T-helper 1 cell treated with Interleukin-12 subunit alpha and Interleukin-12 subunit beta and Interleukin-4 antibody, amounts not matched to agents 30 μg/mL and 1 μg/mL, for 36 hours (primary cell): Measurements from ENCODE around the gene KLB.
"Not testable (repeated sequence)": the region's sequence is repeated elsewhere in the genome, so short reads cannot be mapped to it uniquely, and the experiment has no call there.

Source experiments
- H3K27ac Mint-ChIP-seq: one replicate; pipeline ENCODE4 v1.8.0; 2021; ENCODE audit warnings: mild to moderate bottlenecking, mixed read lengths
- H3K27me3 Mint-ChIP-seq: one replicate; pipeline ENCODE4 v1.8.0; 2021; ENCODE audit warnings: low read depth, mixed read lengths
- H3K36me3 Mint-ChIP-seq: one replicate; pipeline ENCODE4 v1.8.0; 2021; ENCODE audit warnings: low read depth, mixed read lengths
- H3K4me1 Mint-ChIP-seq: one replicate; pipeline ENCODE4 v1.8.0; 2021; ENCODE audit warnings: low read depth, mixed read lengths
- H3K4me3 Mint-ChIP-seq: one replicate; pipeline ENCODE4 v1.8.0; 2021; ENCODE audit warnings: mild to moderate bottlenecking, moderate library complexity, mixed read lengths
- H3K9me3 Mint-ChIP-seq: one replicate; pipeline ENCODE4 v1.8.0; 2021; ENCODE audit warnings: mixed read lengths

KLB gene

GRCh38 chr4:39442998-39443397 is 36.3 kb downstream of the KLB start:
- no peak overlapping the region for H3K27ac Mint-ChIP-seq
- H3K27me3 Mint-ChIP-seq, result peaks cover 16% of the 10 kb centered on the region
- H3K4me1 Mint-ChIP-seq, result peaks cover 7% of the 10 kb centered on the region
- peaks cover 2% of the 10 kb centered on the region for H3K36me3 Mint-ChIP-seq
- no peaks in the 10 kb centered on the region for H3K9me3 Mint-ChIP-seq
- H3K4me3 Mint-ChIP-seq, result no peak overlapping the region

- Mint-ChIP-seq H3K4me3 (no peak overlapping the region), H3K36me3 (peaks cover 12% of the 10 kb centered on the region), H3K27me3 (no peaks in the 10 kb centered on the region), H3K9me3 (no peaks in the 10 kb centered on the region), H3K27ac (no peak overlapping the region), H3K4me1 (peaks cover 11% of the 10 kb centered on the region)
Measured at GRCh38 chr4:39446483-39446841, 39.7 kb downstream of the KLB start.

- Mint-ChIP-seq H3K9me3 (no peaks in the 10 kb centered on the region), H3K4me1 (peaks cover 12% of the 10 kb centered on the region), H3K27ac (no peak overlapping the region), H3K27me3 (no peaks in the 10 kb centered on the region), H3K36me3 (peaks cover 17% of the 10 kb centered on the region), H3K4me3 (peak overlapping the region; percentile 37)
Measured at GRCh38 chr4:39446842-39447573, 40.3 kb downstream of the KLB start.

GRCh38 chr4:39450618-39451017 is 43.9 kb downstream of the KLB start:
- H3K36me3 Mint-ChIP-seq, result peaks cover 47% of the 10 kb centered on the region
- H3K4me1 Mint-ChIP-seq, result peaks cover 30% of the 10 kb centered on the region
- H3K27me3 Mint-ChIP-seq, result no peaks in the 10 kb centered on the region

GRCh38 chr4:39451423-39452023 is 44.8 kb downstream of the KLB start:
- Mint-ChIP-seq H3K4me3 (no peak overlapping the region), H3K36me3 (peaks cover 53% of the 10 kb centered on the region), H3K9me3 (no peaks in the 10 kb centered on the region), H3K4me1 (peaks cover 37% of the 10 kb centered on the region), H3K27ac (no peak overlapping the region), H3K27me3 (no peaks in the 10 kb centered on the region)

More at GRCh38 chr4:39450618-39451017, 43.9 kb downstream of the KLB start:
- Mint-ChIP-seq H3K9me3 (no peaks in the 10 kb centered on the region), H3K27ac (no peak overlapping the region), H3K4me3 (no peak overlapping the region)

GRCh38 chr4:39452153-39452859 is 45.6 kb downstream of the KLB start:
- H3K9me3 Mint-ChIP-seq, result no peaks in the 10 kb centered on the region
- H3K4me1 Mint-ChIP-seq, result peaks cover 43% of the 10 kb centered on the region
- peaks cover 60% of the 10 kb centered on the region for H3K36me3 Mint-ChIP-seq
- no peaks in the 10 kb centered on the region for H3K27me3 Mint-ChIP-seq
- H3K4me3 Mint-ChIP-seq, result no peak overlapping the region
- H3K27ac Mint-ChIP-seq, result no peak overlapping the region

GRCh38 chr4:39452860-39453587 is 46.3 kb downstream of the KLB start:
- Mint-ChIP-seq H3K27me3 (no peaks in the 10 kb centered on the region), H3K4me3 (no peak overlapping the region), H3K36me3 (peaks cover 67% of the 10 kb centered on the region), H3K4me1 (peaks cover 44% of the 10 kb centered on the region), H3K27ac (no peak overlapping the region), H3K9me3 (no peaks in the 10 kb centered on the region)

GRCh38 chr4:39453738-39454137 is 47.0 kb downstream of the KLB start:
- peaks cover 44% of the 10 kb centered on the region for H3K4me1 Mint-ChIP-seq
- no peak overlapping the region for H3K4me3 Mint-ChIP-seq

GRCh38 chr4:39455486-39455885 is 48.8 kb downstream of the KLB start:
- Mint-ChIP-seq H3K4me1 (peaks cover 50% of the 10 kb centered on the region), H3K36me3 (peaks cover 68% of the 10 kb centered on the region), H3K9me3 (no peaks in the 10 kb centered on the region), H3K4me3 (no peak overlapping the region), H3K27ac (no peak overlapping the region), H3K27me3 (no peaks in the 10 kb centered on the region)

More at GRCh38 chr4:39453738-39454137, 47.0 kb downstream of the KLB start:
- peaks cover 73% of the 10 kb centered on the region for H3K36me3 Mint-ChIP-seq
- no peak overlapping the region for H3K27ac Mint-ChIP-seq
- no peaks in the 10 kb centered on the region for H3K9me3 Mint-ChIP-seq
- H3K27me3 Mint-ChIP-seq, result no peaks in the 10 kb centered on the region

GRCh38 chr4:39456946-39457763 is 50.4 kb downstream of the KLB start:
- peaks cover 56% of the 10 kb centered on the region for H3K36me3 Mint-ChIP-seq
- no peaks in the 10 kb centered on the region for H3K27me3 Mint-ChIP-seq
- peak overlapping the region; percentile 97 for H3K4me3 Mint-ChIP-seq
- peaks cover 54% of the 10 kb centered on the region for H3K4me1 Mint-ChIP-seq
- no peaks in the 10 kb centered on the region for H3K9me3 Mint-ChIP-seq
- H3K27ac Mint-ChIP-seq, result peak overlapping the region; percentile 67

GRCh38 chr4:39458161-39458504 is 51.4 kb downstream of the KLB start:
- H3K27ac Mint-ChIP-seq, result peak overlapping the region; percentile 99
- H3K4me1 Mint-ChIP-seq, result peaks cover 50% of the 10 kb centered on the region
- H3K9me3 Mint-ChIP-seq, H3K27me3 Mint-ChIP-seq: not testable (repeated sequence)
- peaks cover 47% of the 10 kb centered on the region for H3K36me3 Mint-ChIP-seq
- H3K4me3 Mint-ChIP-seq, result peak overlapping the region; percentile 97

- H3K27ac Mint-ChIP-seq, result peak within 1 kb of the TSS; percentile 99
- peaks cover 47% of the 10 kb centered on the region for H3K4me1 Mint-ChIP-seq
- no peaks in the 10 kb centered on the region for H3K27me3 Mint-ChIP-seq
- no peaks in the 10 kb centered on the region for H3K9me3 Mint-ChIP-seq
- peaks cover 45% of the 10 kb centered on the region for H3K36me3 Mint-ChIP-seq
- peak within 1 kb of the TSS; percentile 97 for H3K4me3 Mint-ChIP-seq
Measured at GRCh38 chr4:39458505-39459300, 52.0 kb downstream of the KLB start, which contains the start of the genes LIAS and RPL9. Gene LIAS (plus strand): TSS chr4:39459056. CDS start chr4:39459118, 62 bp downstream. Gene RPL9 (minus strand): TSS chr4:39458922. CDS start chr4:39458439, 483 bp downstream.

- H3K9me3 Mint-ChIP-seq, result no peaks in the 10 kb centered on the region
- H3K4me3 Mint-ChIP-seq, result no peak overlapping the region
- H3K27ac Mint-ChIP-seq, result peak overlapping the region; percentile 15
- peaks cover 13% of the 10 kb centered on the region for H3K36me3 Mint-ChIP-seq
- H3K27me3 Mint-ChIP-seq, result no peaks in the 10 kb centered on the region
- peaks cover 18% of the 10 kb centered on the region for H3K4me1 Mint-ChIP-seq
Measured at GRCh38 chr4:39464886-39465501, 58.3 kb downstream of the KLB start.
